Fibroblast of lung (primary cell): Measurements from ENCODE around the gene RHOB. TPM values are rescaled to one million over a fixed set of nuclear protein-coding genes. Genes with fewer than 3 reads are reported as not detected.

Experiments
- DNase-seq, 2 donors: peaks; one replicate each; pipeline versions ENCODE4 v3.0.0 to v3.0.0-alpha.2; 2010; ENCODE audit warnings: low read depth in 2 of 2
- H2AFZ ChIP-seq: 2 replicates; pipeline ENCODE4 v1.5.1; 2012; ENCODE audit warnings: low read length, control low read depth, inconsistent platforms
- H3K27ac ChIP-seq: 2 replicates; pipeline ENCODE4 v1.5.1; 2011; ENCODE audit warnings: low read length, control low read depth; ENCODE audit not compliant: insufficient read depth
- H3K27me3 ChIP-seq: 2 replicates; pipeline ENCODE4 v1.5.1; 2011; ENCODE audit warnings: mild to moderate bottlenecking, low read length; ENCODE audit not compliant: control insufficient read depth, insufficient read depth
- H3K36me3 ChIP-seq: 2 replicates; pipeline ENCODE4 v1.5.1; 2011; ENCODE audit warnings: low read length; ENCODE audit not compliant: control insufficient read depth, insufficient read depth
- H3K4me1 ChIP-seq: 2 replicates; pipeline ENCODE4 v1.5.1; 2011; ENCODE audit warnings: low read length; ENCODE audit not compliant: control insufficient read depth, insufficient read depth; ENCODE audit errors: extremely low read depth
- H3K4me2 ChIP-seq: 2 replicates; pipeline ENCODE4 v1.5.1; 2011; ENCODE audit warnings: low read length, control low read depth; ENCODE audit not compliant: insufficient read depth; ENCODE audit errors: extremely low read depth
- H3K4me3 ChIP-seq, 4 experiments: fragments of 200-600 bp in 1 of 4; sonication (generic) in 1 of 4; replicated peaks in 1 of 4; 2 replicates each; pipeline ENCODE4 v1.5.1; 2011 to 2016; ENCODE audit warnings: low read length in 4 of 4, low read depth in 3 of 4, mild to moderate bottlenecking in 3 of 4, control low read depth in 2 of 4, inconsistent platforms in 1 of 4, mixed read lengths in 1 of 4; ENCODE audit not compliant: insufficient read depth in 1 of 4; ENCODE audit errors: control extremely low read depth in 1 of 4
- H3K79me2 ChIP-seq: 2 replicates; pipeline ENCODE4 v1.5.1; 2012; ENCODE audit warnings: mild to moderate bottlenecking, low read length, inconsistent platforms; ENCODE audit not compliant: control insufficient read depth, insufficient read depth
- H3K9ac ChIP-seq: 2 replicates; pipeline ENCODE4 v1.5.1; 2011; ENCODE audit warnings: mild to moderate bottlenecking, low read length, control low read depth; ENCODE audit not compliant: insufficient read depth
- H3K9me3 ChIP-seq: 2 replicates; pipeline ENCODE4 v1.5.1; 2012; ENCODE audit warnings: low read depth, low read length; ENCODE audit not compliant: control insufficient read depth, insufficient read depth
- H4K20me1 ChIP-seq: 2 replicates; pipeline ENCODE4 v1.5.1; 2011; ENCODE audit warnings: low read length; ENCODE audit not compliant: control insufficient read depth, insufficient read depth; ENCODE audit errors: extremely low read depth
- EZH2 ChIP-seq: IDR thresholded peaks from 2 replicates; pipeline ENCODE4 v1.5.1; 2012; ENCODE audit warnings: low read length, control low read depth, mild to moderate bottlenecking; ENCODE audit errors: missing control alignments
- polyA plus RNA-seq, 2 donors: library from polyadenylated mRNA; depleted of rRNA in 1 of 2; stranded (reverse) in 1 of 2; unstranded in 1 of 2; fragments of >200 nt; gene quantifications; 2 replicates each; pipeline ENCODE4 v1.2.1, GENCODE V29; 2011 to 2012; ENCODE audit warnings: missing spikeins in 1 of 2
- total RNA-seq: library from RNA; depleted of rRNA; stranded (reverse); fragments of >200 nt; gene quantifications from 2 replicates; pipeline ENCODE4 v1.2.1, GENCODE V29; 2014
- TF ChIP-seq, protein P1 (sequence below), 2 donors: IDR thresholded peaks in 1 of 2; conservative IDR thresholded peaks in 1 of 2; 1 replicate in 1 of 2; 2 replicates in 1 of 2; pipeline ENCODE4 v1.5.1; 2011 to 2012; ENCODE audit warnings: low read length in 2 of 2, control low read depth in 1 of 2, inconsistent platforms in 1 of 2, low read depth in 1 of 2, mild to moderate bottlenecking in 1 of 2

RHOB gene
- total and polyA plus RNA-seq, 2 donors (not counting 1 experiment from before 2014, with no cell fraction given), result 113 to 171 TPM

DNA sequence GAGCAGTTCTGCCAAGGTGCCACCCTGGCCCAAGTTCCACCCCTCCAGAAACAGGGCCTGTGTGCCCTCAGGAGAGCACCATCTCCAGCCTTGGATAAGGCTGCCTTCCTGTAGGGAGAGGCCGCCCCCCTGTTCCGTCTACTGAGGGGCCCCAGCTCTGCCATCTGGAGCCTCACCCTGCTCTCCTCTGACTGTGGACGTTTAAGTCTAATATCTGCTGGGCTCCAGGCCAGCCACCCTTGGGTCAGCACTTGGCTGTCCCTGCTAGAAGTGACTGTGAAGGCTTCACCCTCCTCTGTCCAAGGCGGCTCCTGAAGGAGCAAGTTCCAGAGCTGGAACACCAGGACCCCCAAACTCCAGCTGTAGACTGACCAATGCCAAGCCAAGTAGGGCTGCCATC, 26.3 kb downstream of the RHOB start:
- Histone ChIP-seq H2AFZ (no peak overlapping the region), H4K20me1 (no peaks in the 10 kb centered on the region), H3K9ac (no peak overlapping the region), H3K27me3 (no peaks in the 10 kb centered on the region), H3K9me3 (no peaks in the 10 kb centered on the region), H3K36me3 (no peaks in the 10 kb centered on the region), H3K27ac (no peak overlapping the region), H3K4me1 (no peaks in the 10 kb centered on the region), H3K4me3 (no peak overlapping the region), H3K79me2 (no peaks in the 10 kb centered on the region), H3K4me2 (no peak overlapping the region)
- TF ChIP-seq, protein P1, sequence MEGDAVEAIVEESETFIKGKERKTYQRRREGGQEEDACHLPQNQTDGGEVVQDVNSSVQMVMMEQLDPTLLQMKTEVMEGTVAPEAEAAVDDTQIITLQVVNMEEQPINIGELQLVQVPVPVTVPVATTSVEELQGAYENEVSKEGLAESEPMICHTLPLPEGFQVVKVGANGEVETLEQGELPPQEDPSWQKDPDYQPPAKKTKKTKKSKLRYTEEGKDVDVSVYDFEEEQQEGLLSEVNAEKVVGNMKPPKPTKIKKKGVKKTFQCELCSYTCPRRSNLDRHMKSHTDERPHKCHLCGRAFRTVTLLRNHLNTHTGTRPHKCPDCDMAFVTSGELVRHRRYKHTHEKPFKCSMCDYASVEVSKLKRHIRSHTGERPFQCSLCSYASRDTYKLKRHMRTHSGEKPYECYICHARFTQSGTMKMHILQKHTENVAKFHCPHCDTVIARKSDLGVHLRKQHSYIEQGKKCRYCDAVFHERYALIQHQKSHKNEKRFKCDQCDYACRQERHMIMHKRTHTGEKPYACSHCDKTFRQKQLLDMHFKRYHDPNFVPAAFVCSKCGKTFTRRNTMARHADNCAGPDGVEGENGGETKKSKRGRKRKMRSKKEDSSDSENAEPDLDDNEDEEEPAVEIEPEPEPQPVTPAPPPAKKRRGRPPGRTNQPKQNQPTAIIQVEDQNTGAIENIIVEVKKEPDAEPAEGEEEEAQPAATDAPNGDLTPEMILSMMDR (conservative IDR thresholded peaks at IDR 0.05 in 1 of 2, IDR thresholded peaks at IDR 0.05 in 1 of 2; ENCODE audit: low read depth in 1 of 2, low read length in 2 of 2), result no peak
- no peak for TF ChIP-seq EZH2
- DNase-seq, result no peak

GRCh38 chr2:20474757-20475566, 28.1 kb downstream of the RHOB start:
- no peak overlapping the region for H3K4me3 ChIP-seq
- H3K79me2 ChIP-seq, result no peaks in the 10 kb centered on the region
- H3K4me2 ChIP-seq, result no peak overlapping the region
- H3K36me3 ChIP-seq, result no peaks in the 10 kb centered on the region
- no peak overlapping the region for H2AFZ ChIP-seq
- TF ChIP-seq, protein P1 (conservative IDR thresholded peaks at IDR 0.05 in 1 of 2, IDR thresholded peaks at IDR 0.05 in 1 of 2; ENCODE audit: low read depth in 1 of 2, low read length in 2 of 2), result no peak
- no peak for TF ChIP-seq EZH2
- no peaks in the 10 kb centered on the region for H4K20me1 ChIP-seq
- DNase-seq, result no peak
- no peak overlapping the region for H3K27ac ChIP-seq
- H3K9ac ChIP-seq, result no peak overlapping the region
- H3K4me1 ChIP-seq, result no peaks in the 10 kb centered on the region
- no peaks in the 10 kb centered on the region for H3K27me3 ChIP-seq
- no peaks in the 10 kb centered on the region for H3K9me3 ChIP-seq

GRCh38 chr2:20475567-20475952, 28.7 kb downstream of the RHOB start:
- no peak overlapping the region for H3K4me2 ChIP-seq
- no peak overlapping the region for H3K27ac ChIP-seq
- no peak overlapping the region for H2AFZ ChIP-seq
- no peaks in the 10 kb centered on the region for H4K20me1 ChIP-seq
- no peaks in the 10 kb centered on the region for H3K36me3 ChIP-seq
- no peaks in the 10 kb centered on the region for H3K9me3 ChIP-seq
- DNase-seq, result no peak
- no peak overlapping the region for H3K9ac ChIP-seq
- no peaks in the 10 kb centered on the region for H3K4me1 ChIP-seq
- no peak overlapping the region for H3K4me3 ChIP-seq
- TF ChIP-seq, protein P1 (conservative IDR thresholded peaks at IDR 0.05 in 1 of 2, IDR thresholded peaks at IDR 0.05 in 1 of 2; ENCODE audit: low read depth in 1 of 2, low read length in 2 of 2), result no peak
- TF ChIP-seq EZH2, result no peak
- no peaks in the 10 kb centered on the region for H3K27me3 ChIP-seq
- no peaks in the 10 kb centered on the region for H3K79me2 ChIP-seq
